H9 (cell line): ENCODE results near the gene GAD1. TPM values are rescaled to one million over a fixed set of nuclear protein-coding genes. Genes with fewer than 3 reads are reported as not detected.

Experiments used
- DNase-seq: peaks from one replicate; pipeline ENCODE4 v3.0.0-alpha.2; 2017
- H2AFZ ChIP-seq: one replicate; pipeline ENCODE4 v1.6.1; 2013; ENCODE audit warnings: mild to moderate bottlenecking, low read length, control low read depth, moderate library complexity
- H2AK5ac ChIP-seq: 2 replicates; pipeline ENCODE4 v1.6.1; 2013; ENCODE audit warnings: low read length, control low read depth, mixed read lengths; ENCODE audit not compliant: insufficient read length
- H2BK120ac ChIP-seq: one replicate; pipeline ENCODE4 v1.6.1; 2013; ENCODE audit warnings: low read depth, mild to moderate bottlenecking, low read length, control low read depth, inconsistent platforms; ENCODE audit not compliant: poor library complexity, severe bottlenecking
- H2BK12ac ChIP-seq: 2 replicates; pipeline ENCODE4 v1.6.1; 2013; ENCODE audit warnings: low read length, control low read depth, mixed read lengths, low read depth; ENCODE audit not compliant: insufficient read length
- H2BK15ac ChIP-seq: 2 replicates; pipeline ENCODE4 v1.6.1; 2013; ENCODE audit warnings: low read depth, low read length, control low read depth
- H2BK20ac ChIP-seq: one replicate; pipeline ENCODE4 v1.6.1; 2013; ENCODE audit warnings: low read depth, mild to moderate bottlenecking, low read length, control low read depth, inconsistent platforms; ENCODE audit not compliant: poor library complexity, severe bottlenecking
- H2BK5ac ChIP-seq: 2 replicates; pipeline ENCODE4 v1.6.1; 2013; ENCODE audit warnings: low read length, control low read depth, mixed read lengths; ENCODE audit not compliant: insufficient read length
- H3K14ac ChIP-seq: 2 replicates; pipeline ENCODE4 v1.6.1; 2013; ENCODE audit warnings: low read length, control low read depth; ENCODE audit not compliant: insufficient read depth
- H3K18ac ChIP-seq: 2 replicates; pipeline ENCODE4 v1.6.1; 2013; ENCODE audit warnings: low read depth, mild to moderate bottlenecking, mixed read lengths, low read length, control low read depth; ENCODE audit not compliant: insufficient read length
- H3K23ac ChIP-seq: 2 replicates; pipeline ENCODE4 v1.6.1; 2013; ENCODE audit warnings: low read length, control low read depth, mixed read lengths, low read depth; ENCODE audit not compliant: insufficient read length
- H3K23me2 ChIP-seq: 2 replicates; pipeline ENCODE4 v1.6.1; 2013; ENCODE audit warnings: low read depth, mild to moderate bottlenecking, mixed read lengths, low read length, control low read depth; ENCODE audit not compliant: insufficient read length, poor library complexity, severe bottlenecking
- H3K27ac ChIP-seq: 2 replicates; pipeline ENCODE4 v1.5.1; 2013; ENCODE audit warnings: low read length, control low read depth, mixed read lengths, low read depth; ENCODE audit not compliant: insufficient read length
- H3K27me3 ChIP-seq: 2 replicates; pipeline ENCODE4 v1.6.1; 2013; ENCODE audit warnings: low read length, control low read depth, inconsistent platforms; ENCODE audit not compliant: insufficient read depth
- H3K4ac ChIP-seq: 2 replicates; pipeline ENCODE4 v1.6.1; 2013; ENCODE audit warnings: low read depth, mild to moderate bottlenecking, control low read depth, inconsistent platforms, low read length, moderate library complexity
- H3K4me1 ChIP-seq: 2 replicates; pipeline ENCODE4 v1.6.1; 2013; ENCODE audit warnings: low read length, control low read depth, inconsistent platforms; ENCODE audit not compliant: insufficient read depth
- H3K4me2 ChIP-seq: 2 replicates; pipeline ENCODE4 v1.6.1; 2013; ENCODE audit warnings: low read length, control low read depth, mixed read lengths; ENCODE audit not compliant: insufficient read length, insufficient read depth
- H3K56ac ChIP-seq: 2 replicates; pipeline ENCODE4 v1.6.1; 2013; ENCODE audit warnings: low read depth, mild to moderate bottlenecking, mixed read lengths, low read length, control low read depth; ENCODE audit not compliant: insufficient read length
- H3K79me1 ChIP-seq: 2 replicates; pipeline ENCODE4 v1.6.1; 2013; ENCODE audit warnings: low read depth, mild to moderate bottlenecking, moderate library complexity, low read length, control low read depth, inconsistent platforms; ENCODE audit not compliant: insufficient read depth, poor library complexity, severe bottlenecking
- H3K79me2 ChIP-seq: 2 replicates; pipeline ENCODE4 v1.6.1; 2013; ENCODE audit warnings: low read length, control low read depth, inconsistent platforms; ENCODE audit not compliant: insufficient read depth
- H3K9ac ChIP-seq: 2 replicates; pipeline ENCODE4 v1.6.1; 2013; ENCODE audit warnings: low read length, control low read depth, mixed read lengths; ENCODE audit not compliant: insufficient read length; ENCODE audit errors: extremely low read depth
- H3K9me3 ChIP-seq: one replicate; pipeline ENCODE4 v1.6.1; 2013; ENCODE audit warnings: low read depth, low read length, inconsistent platforms; ENCODE audit not compliant: control insufficient read depth
- H3T11ph ChIP-seq: one replicate; pipeline ENCODE4 v1.6.1; 2013; ENCODE audit warnings: mild to moderate bottlenecking, low read length, control low read depth, inconsistent platforms
- H4K20me1 ChIP-seq: one replicate; pipeline ENCODE4 v1.6.1; 2013; ENCODE audit not compliant: control insufficient read depth, insufficient read length, insufficient read depth
- H4K5ac ChIP-seq: 2 replicates; pipeline ENCODE4 v1.6.1; 2013; ENCODE audit warnings: low read depth, mild to moderate bottlenecking, mixed read lengths, low read length, control low read depth; ENCODE audit not compliant: insufficient read length
- H4K8ac ChIP-seq: replicated peaks from 2 replicates; pipeline ENCODE4 v1.6.1; 2013; ENCODE audit warnings: low read length, control low read depth, mixed read lengths, low read depth; ENCODE audit not compliant: insufficient read length
- H4K91ac ChIP-seq: 2 replicates; pipeline ENCODE4 v1.6.1; 2013; ENCODE audit warnings: low read depth, mild to moderate bottlenecking, moderate library complexity, mixed read lengths, low read length, control low read depth; ENCODE audit not compliant: insufficient read length
- H3K27ac Mint-ChIP-seq, 3 experiments: 2 replicates in 2 of 3; 3 replicates in 1 of 3; pipeline ENCODE4 v1.8.0; 2020 to 2021; ENCODE audit warnings: mixed read lengths in 3 of 3, mild to moderate bottlenecking in 1 of 3, moderate library complexity in 1 of 3
- H3K27me3 Mint-ChIP-seq: 2 replicates; pipeline ENCODE4 v1.8.0; 2021; ENCODE audit warnings: low read depth, mild to moderate bottlenecking, moderate library complexity, mixed read lengths
- H3K36me3 Mint-ChIP-seq, 3 experiments: 2 replicates in 2 of 3; 3 replicates in 1 of 3; pipeline ENCODE4 v1.8.0; 2020 to 2021; ENCODE audit warnings: low read depth in 3 of 3, mixed read lengths in 3 of 3; ENCODE audit not compliant: insufficient read depth in 1 of 3
- H3K4me1 Mint-ChIP-seq, 2 experiments: 2 replicates each; pipeline ENCODE4 v1.8.0; 2020; ENCODE audit warnings: mixed read lengths in 2 of 2
- H3K4me3 Mint-ChIP-seq, 2 experiments: 2 replicates in 1 of 2; 3 replicates in 1 of 2; pipeline ENCODE4 v1.8.0; 2020 to 2021; ENCODE audit warnings: mild to moderate bottlenecking in 2 of 2, mixed read lengths in 2 of 2, moderate library complexity in 1 of 2
- H3K9me3 Mint-ChIP-seq, 2 experiments: 2 replicates in 1 of 2; 3 replicates in 1 of 2; pipeline ENCODE4 v1.8.0; 2020; ENCODE audit warnings: mild to moderate bottlenecking in 2 of 2, mixed read lengths in 2 of 2, moderate library complexity in 1 of 2
- total RNA-seq: library from RNA; stranded (reverse); gene quantifications from 2 replicates; pipeline ENCODE4 v1.2.1, GENCODE V29; 2021
- TF ChIP-seq, protein P1 (sequence below): fragments of 200-600 bp; sonication (generic); conservative IDR thresholded peaks from 3 replicates; pipeline ENCODE4 v1.8.0; 2021; ENCODE audit warnings: antibody characterized with exemption, mild to moderate bottlenecking

GAD1 gene
- total RNA-seq, 1 experiment from 2014 or later, result 1.8 TPM

GRCh38 chr2:170774074-170774473 is 42.6 kb upstream of the GAD1 start:
- no peak overlapping the region for H3K14ac ChIP-seq
- H2BK120ac ChIP-seq, result no peak overlapping the region
- Mint-ChIP-seq H3K9me3 (no peaks in the 10 kb centered on the region), H3K27ac (no peak overlapping the region), H3K4me1 (peaks cover 20 to 21% of the 10 kb centered on the region in 2 experiments), H3K27me3 (peaks cover 7% of the 10 kb centered on the region), H3K36me3 (no peaks in the 10 kb centered on the region; a peak in 1 of 7 replicates), H3K4me3 (no peak overlapping the region)
- H3K4ac ChIP-seq, result no peak overlapping the region
- no peak overlapping the region for H2BK15ac ChIP-seq
- H3K18ac ChIP-seq, result no peak overlapping the region
- no peaks in the 10 kb centered on the region for H4K20me1 ChIP-seq
- no peak overlapping the region for H2BK20ac ChIP-seq
- H2BK12ac ChIP-seq, result no peak overlapping the region
- H3K27ac ChIP-seq, result no peak overlapping the region
- H2BK5ac ChIP-seq, result no peak overlapping the region
- no peak overlapping the region for H3K56ac ChIP-seq
- no peak overlapping the region for H4K8ac ChIP-seq
- TF ChIP-seq, protein P1, sequence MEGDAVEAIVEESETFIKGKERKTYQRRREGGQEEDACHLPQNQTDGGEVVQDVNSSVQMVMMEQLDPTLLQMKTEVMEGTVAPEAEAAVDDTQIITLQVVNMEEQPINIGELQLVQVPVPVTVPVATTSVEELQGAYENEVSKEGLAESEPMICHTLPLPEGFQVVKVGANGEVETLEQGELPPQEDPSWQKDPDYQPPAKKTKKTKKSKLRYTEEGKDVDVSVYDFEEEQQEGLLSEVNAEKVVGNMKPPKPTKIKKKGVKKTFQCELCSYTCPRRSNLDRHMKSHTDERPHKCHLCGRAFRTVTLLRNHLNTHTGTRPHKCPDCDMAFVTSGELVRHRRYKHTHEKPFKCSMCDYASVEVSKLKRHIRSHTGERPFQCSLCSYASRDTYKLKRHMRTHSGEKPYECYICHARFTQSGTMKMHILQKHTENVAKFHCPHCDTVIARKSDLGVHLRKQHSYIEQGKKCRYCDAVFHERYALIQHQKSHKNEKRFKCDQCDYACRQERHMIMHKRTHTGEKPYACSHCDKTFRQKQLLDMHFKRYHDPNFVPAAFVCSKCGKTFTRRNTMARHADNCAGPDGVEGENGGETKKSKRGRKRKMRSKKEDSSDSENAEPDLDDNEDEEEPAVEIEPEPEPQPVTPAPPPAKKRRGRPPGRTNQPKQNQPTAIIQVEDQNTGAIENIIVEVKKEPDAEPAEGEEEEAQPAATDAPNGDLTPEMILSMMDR, result no peak
- no peaks in the 10 kb centered on the region for H3K27me3 ChIP-seq
- H3K4me2 ChIP-seq, result no peak overlapping the region
- DNase-seq, result no peak
- no peaks in the 10 kb centered on the region for H3K23me2 ChIP-seq
- no peaks in the 10 kb centered on the region for H3K9me3 ChIP-seq
- no peak overlapping the region for H3T11ph ChIP-seq
- no peaks in the 10 kb centered on the region for H3K79me1 ChIP-seq
- H2AFZ ChIP-seq, result no peak overlapping the region
- no peaks in the 10 kb centered on the region for H3K79me2 ChIP-seq
- no peak overlapping the region for H4K5ac ChIP-seq
- H3K9ac ChIP-seq, result no peak overlapping the region
- no peak overlapping the region for H3K23ac ChIP-seq
- no peak overlapping the region for H4K91ac ChIP-seq
- H2AK5ac ChIP-seq, result no peak overlapping the region
- no peaks in the 10 kb centered on the region for H3K4me1 ChIP-seq
